ENCODE data around the gene IQCM. TPM values are rescaled to one million over a fixed set of nuclear protein-coding genes. Genes with fewer than 3 reads are reported as not detected.
A peak's percentile ranks its signal among the peaks of the same experiment; 100 is the strongest.
"Not testable (repeated sequence)": the region's sequence is repeated elsewhere in the genome, so short reads cannot be mapped to it uniquely, and the experiment has no call there.

The IQCM gene
- total RNA-seq, 2 experiments from 2014 or later, result not detected

DNA sequence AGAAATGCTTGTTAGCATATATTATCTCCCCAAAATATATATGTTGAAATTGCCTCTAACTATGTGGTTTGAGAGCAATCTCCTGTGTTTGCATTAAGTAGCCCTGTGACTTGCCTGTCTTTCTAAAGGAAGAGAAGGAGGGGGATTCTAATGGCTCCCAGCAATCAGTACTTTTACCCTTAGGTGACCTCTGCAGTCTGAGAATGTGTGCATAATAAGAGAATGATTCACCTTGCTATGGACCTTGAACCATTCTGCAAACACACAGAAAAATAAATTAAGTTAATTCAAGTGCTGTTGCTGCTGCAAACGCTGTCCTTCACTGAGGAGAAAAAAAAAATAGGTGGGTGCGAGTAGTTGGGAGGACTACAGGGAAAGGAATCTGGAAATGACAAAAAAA lies 322.2 kb downstream of the IQCM start:
- H3K27me3 Mint-ChIP-seq, result no peaks in the 10 kb centered on the region
- intact Hi-C loops (cut with DNase I, micrococcal nuclease), result no loop called here
- ChIA-PET POLR2A (no interaction called here), CTCF (interaction anchor here (0.7 kb wide), 1 partner anchor 383 kb away, joined by 3 read pairs; no protein-coding TSS in a partner anchor)
- H3K9me3 Mint-ChIP-seq (ENCODE audit: low read depth), result peaks cover 2% of the 10 kb centered on the region
- H3K27ac Mint-ChIP-seq, result no peak overlapping the region
- DNase-seq (no peak), ATAC-seq (no peak)
- H3K4me1 Mint-ChIP-seq, result no peaks in the 10 kb centered on the region
- no peak overlapping the region for H3K4me3 Mint-ChIP-seq
- H3K36me3 Mint-ChIP-seq (ENCODE audit: low read depth), result no peaks in the 10 kb centered on the region

- intact Hi-C loops (cut with DNase I, micrococcal nuclease), result no loop called here
These were observed 326.3 kb downstream of the IQCM start for GRCh38 chr4:149489321-149489720.

GRCh38 chr4:149486861-149487260 lies 328.8 kb downstream of the IQCM start:
- DNase-seq, result no peak
- Mint-ChIP-seq H3K9me3 (ENCODE audit: low read depth) (no peaks in the 10 kb centered on the region), H3K36me3 (ENCODE audit: low read depth) (no peaks in the 10 kb centered on the region), H3K27ac (no peak overlapping the region), H3K27me3 (no peaks in the 10 kb centered on the region), H3K4me1 (no peaks in the 10 kb centered on the region), H3K4me3 (no peak overlapping the region)
- POLR2A ChIA-PET, result no interaction called here
- CTCF ChIA-PET, result no interaction called here
- intact Hi-C loops (cut with DNase I, micrococcal nuclease), result no loop called here
- no peak for ATAC-seq

More at GRCh38 chr4:149489321-149489720, 326.3 kb downstream of the IQCM start:
- H3K27me3 Mint-ChIP-seq, result no peaks in the 10 kb centered on the region
- H3K4me3 Mint-ChIP-seq, result no peak overlapping the region
- ATAC-seq, result no peak
- H3K36me3 Mint-ChIP-seq (ENCODE audit: low read depth), result no peaks in the 10 kb centered on the region
- POLR2A ChIA-PET, result no interaction called here
- no peaks in the 10 kb centered on the region for H3K9me3 Mint-ChIP-seq (ENCODE audit: low read depth)
- no peak for DNase-seq
- CTCF ChIA-PET, result interaction anchor here (1.0 kb wide), 1 partner anchor 41 kb away, joined by 3 read pairs; no protein-coding TSS in a partner anchor
- H3K4me1 Mint-ChIP-seq, result no peaks in the 10 kb centered on the region
- H3K27ac Mint-ChIP-seq, result no peak overlapping the region

- CTCF ChIA-PET; H3K4me1 Mint-ChIP-seq; H3K27me3 Mint-ChIP-seq; H3K4me3 Mint-ChIP-seq; H3K27ac Mint-ChIP-seq; ATAC-seq; H3K36me3 Mint-ChIP-seq (ENCODE audit: low read depth); DNase-seq; intact Hi-C loops (cut with DNase I, micrococcal nuclease); POLR2A ChIA-PET: not testable (repeated sequence)
- H3K9me3 Mint-ChIP-seq (ENCODE audit: low read depth), result peaks cover 24% of the 10 kb centered on the region
These were observed 347.0 kb downstream of the IQCM start for GRCh38 chr4:149468669-149469068.

- POLR2A ChIA-PET, result no interaction called here
- ATAC-seq (no peak), DNase-seq (no peak)
- Mint-ChIP-seq H3K27me3 (no peaks in the 10 kb centered on the region), H3K27ac (no peak overlapping the region), H3K36me3 (ENCODE audit: low read depth) (no peaks in the 10 kb centered on the region), H3K9me3 (ENCODE audit: low read depth) (peaks cover 22% of the 10 kb centered on the region), H3K4me1 (no peaks in the 10 kb centered on the region), H3K4me3 (no peak overlapping the region)
- CTCF ChIA-PET, result no interaction called here
- intact Hi-C loops (cut with DNase I, micrococcal nuclease), result no loop called here
These were observed 349.2 kb downstream of the IQCM start for GRCh38 chr4:149466446-149466845.

- ChIA-PET POLR2A (no interaction called here), CTCF (no interaction called here)
- no peaks in the 10 kb centered on the region for H3K4me1 Mint-ChIP-seq
- peaks cover 22% of the 10 kb centered on the region for H3K9me3 Mint-ChIP-seq (ENCODE audit: low read depth)
- intact Hi-C loops (cut with DNase I, micrococcal nuclease), result no loop called here
- DNase-seq (no peak), ATAC-seq (no peak)
- no peak overlapping the region for H3K4me3 Mint-ChIP-seq
- no peak overlapping the region for H3K27ac Mint-ChIP-seq
- H3K36me3 Mint-ChIP-seq (ENCODE audit: low read depth), result no peaks in the 10 kb centered on the region
- no peaks in the 10 kb centered on the region for H3K27me3 Mint-ChIP-seq
These were observed 349.7 kb downstream of the IQCM start for GRCh38 chr4:149465955-149466354.

- intact Hi-C loops (cut with DNase I, micrococcal nuclease), result no loop called here
- no peak for ATAC-seq
- no peaks in the 10 kb centered on the region for H3K4me1 Mint-ChIP-seq
- H3K27ac Mint-ChIP-seq, result no peak overlapping the region
- H3K9me3 Mint-ChIP-seq (ENCODE audit: low read depth), result peaks cover 5% of the 10 kb centered on the region
- POLR2A ChIA-PET, result no interaction called here
- CTCF ChIA-PET, result no interaction called here
- DNase-seq, result no peak
- no peaks in the 10 kb centered on the region for H3K27me3 Mint-ChIP-seq
- no peaks in the 10 kb centered on the region for H3K36me3 Mint-ChIP-seq (ENCODE audit: low read depth)
- H3K4me3 Mint-ChIP-seq, result no peak overlapping the region
These were observed 372.1 kb downstream of the IQCM start for GRCh38 chr4:149443537-149443936.

GRCh38 chr4:149441338-149441737 lies 374.3 kb downstream of the IQCM start:
- Mint-ChIP-seq H3K9me3 (ENCODE audit: low read depth) (no peaks in the 10 kb centered on the region), H3K36me3 (ENCODE audit: low read depth) (no peaks in the 10 kb centered on the region), H3K4me3 (no peak overlapping the region), H3K4me1 (no peaks in the 10 kb centered on the region), H3K27me3 (no peaks in the 10 kb centered on the region), H3K27ac (no peak overlapping the region)
- intact Hi-C loops (cut with DNase I, micrococcal nuclease), result no loop called here
- no peak for ATAC-seq
- ChIA-PET CTCF (no interaction called here), POLR2A (no interaction called here)
- no peak for DNase-seq

- no peaks in the 10 kb centered on the region for H3K27me3 Mint-ChIP-seq
- H3K4me3 Mint-ChIP-seq, result no peak overlapping the region
- ChIA-PET CTCF (no interaction called here), POLR2A (no interaction called here)
- intact Hi-C loops (cut with DNase I, micrococcal nuclease), result no loop called here
- no peak for DNase-seq
- no peaks in the 10 kb centered on the region for H3K4me1 Mint-ChIP-seq
- peak; percentile 69 for ATAC-seq
- H3K9me3 Mint-ChIP-seq (ENCODE audit: low read depth), result no peaks in the 10 kb centered on the region
- no peaks in the 10 kb centered on the region for H3K36me3 Mint-ChIP-seq (ENCODE audit: low read depth)
- H3K27ac Mint-ChIP-seq, result no peak overlapping the region
These were observed 389.2 kb downstream of the IQCM start for GRCh38 chr4:149426461-149426860.

GRCh38 chr4:149409555-149409962 lies 406.1 kb downstream of the IQCM start:
- no peak for ATAC-seq
- POLR2A ChIA-PET, result no interaction called here
- DNase-seq, result no peak

DNA sequence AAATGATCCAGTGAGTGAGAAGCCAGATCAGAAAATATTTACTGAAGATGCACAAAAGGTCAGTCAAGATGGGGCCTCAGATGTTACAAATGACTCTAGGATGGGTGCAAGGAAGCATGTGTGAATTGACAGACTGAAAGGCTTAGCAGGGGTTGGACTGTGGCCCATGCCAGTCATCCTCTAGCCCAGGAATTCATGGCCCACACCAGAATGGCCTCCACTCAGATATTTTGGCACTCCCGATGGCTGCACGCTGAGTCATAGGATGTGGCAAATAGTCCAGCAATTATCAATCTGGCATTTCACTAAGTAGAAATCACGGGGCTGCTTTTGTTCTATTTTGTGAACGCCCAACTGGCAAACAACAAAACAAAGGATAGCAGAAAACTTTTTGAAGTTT lies 406.5 kb downstream of the IQCM start:
- no peak for ATAC-seq
- intact Hi-C loops (cut with DNase I, micrococcal nuclease), result no loop called here
- H3K9me3 Mint-ChIP-seq (ENCODE audit: low read depth), result peaks cover 2% of the 10 kb centered on the region

More at GRCh38 chr4:149409555-149409962, 406.1 kb downstream of the IQCM start:
- peaks cover 2% of the 10 kb centered on the region for H3K9me3 Mint-ChIP-seq (ENCODE audit: low read depth)
- no peaks in the 10 kb centered on the region for H3K27me3 Mint-ChIP-seq
- H3K36me3 Mint-ChIP-seq (ENCODE audit: low read depth), result no peaks in the 10 kb centered on the region
- H3K27ac Mint-ChIP-seq, result no peak overlapping the region
- no peak overlapping the region for H3K4me3 Mint-ChIP-seq
- CTCF ChIA-PET, result no interaction called here
- intact Hi-C loops (cut with DNase I, micrococcal nuclease), result no loop called here
- H3K4me1 Mint-ChIP-seq, result no peaks in the 10 kb centered on the region

GRCh38 chr4:149404143-149404542 lies 411.5 kb downstream of the IQCM start:
- DNase-seq, result no peak
- intact Hi-C loops (cut with DNase I, micrococcal nuclease), result no loop called here
- no peak overlapping the region for H3K4me3 Mint-ChIP-seq
- no peak overlapping the region for H3K27ac Mint-ChIP-seq
- no peaks in the 10 kb centered on the region for H3K4me1 Mint-ChIP-seq
- no peaks in the 10 kb centered on the region for H3K36me3 Mint-ChIP-seq (ENCODE audit: low read depth)
- H3K27me3 Mint-ChIP-seq, result no peaks in the 10 kb centered on the region
- ATAC-seq, result no peak
- POLR2A ChIA-PET, result no interaction called here
- H3K9me3 Mint-ChIP-seq (ENCODE audit: low read depth), result peaks cover 2% of the 10 kb centered on the region
- CTCF ChIA-PET, result no interaction called here

More for the DNA sequence above, 406.5 kb downstream of the IQCM start:
- no peaks in the 10 kb centered on the region for H3K4me1 Mint-ChIP-seq
- H3K27me3 Mint-ChIP-seq, result no peaks in the 10 kb centered on the region
- DNase-seq, result no peak
- ChIA-PET CTCF (no interaction called here), POLR2A (no interaction called here)
- H3K27ac Mint-ChIP-seq, result no peak overlapping the region
- no peaks in the 10 kb centered on the region for H3K36me3 Mint-ChIP-seq (ENCODE audit: low read depth)
- no peak overlapping the region for H3K4me3 Mint-ChIP-seq

GRCh38 chr4:149403081-149403480 lies 412.6 kb downstream of the IQCM start:
- Mint-ChIP-seq H3K4me1 (no peaks in the 10 kb centered on the region), H3K36me3 (ENCODE audit: low read depth) (no peaks in the 10 kb centered on the region), H3K27me3 (no peaks in the 10 kb centered on the region), H3K27ac (no peak overlapping the region), H3K4me3 (no peak overlapping the region), H3K9me3 (ENCODE audit: low read depth) (peaks cover 2% of the 10 kb centered on the region)
- intact Hi-C loops (cut with DNase I, micrococcal nuclease), result no loop called here
- ATAC-seq (no peak), DNase-seq (no peak)
- CTCF ChIA-PET, result no interaction called here
- POLR2A ChIA-PET, result no interaction called here

All from activated CD4-positive, alpha-beta T cell treated with anti-CD3 and anti-CD28 coated beads for 36 hours (primary cell).